SU-DHL-6 (cell line): Measurements from ENCODE around the gene DCLK1.

ENCODE experiments used
- EZH2phosphoT487 ChIP-seq: fragments of 200-600 bp; sonication (generic), shearing (Covaris generic); conservative IDR thresholded peaks from 2 replicates; pipeline ENCODE4 v1.6.1; 2018; ENCODE audit warnings: mild to moderate bottlenecking, antibody characterized with exemption, low read length, moderate library complexity, mixed read lengths
- TF ChIP-seq, protein P1 (sequence below): fragments of 200-600 bp; sonication (generic); IDR thresholded peaks from one replicate; pipeline ENCODE4 v1.5.1; 2017; ENCODE audit warnings: antibody characterized with exemption, mild to moderate bottlenecking, low read length, moderate library complexity; ENCODE audit not compliant: insufficient read depth, poor library complexity, severe bottlenecking

DNA sequence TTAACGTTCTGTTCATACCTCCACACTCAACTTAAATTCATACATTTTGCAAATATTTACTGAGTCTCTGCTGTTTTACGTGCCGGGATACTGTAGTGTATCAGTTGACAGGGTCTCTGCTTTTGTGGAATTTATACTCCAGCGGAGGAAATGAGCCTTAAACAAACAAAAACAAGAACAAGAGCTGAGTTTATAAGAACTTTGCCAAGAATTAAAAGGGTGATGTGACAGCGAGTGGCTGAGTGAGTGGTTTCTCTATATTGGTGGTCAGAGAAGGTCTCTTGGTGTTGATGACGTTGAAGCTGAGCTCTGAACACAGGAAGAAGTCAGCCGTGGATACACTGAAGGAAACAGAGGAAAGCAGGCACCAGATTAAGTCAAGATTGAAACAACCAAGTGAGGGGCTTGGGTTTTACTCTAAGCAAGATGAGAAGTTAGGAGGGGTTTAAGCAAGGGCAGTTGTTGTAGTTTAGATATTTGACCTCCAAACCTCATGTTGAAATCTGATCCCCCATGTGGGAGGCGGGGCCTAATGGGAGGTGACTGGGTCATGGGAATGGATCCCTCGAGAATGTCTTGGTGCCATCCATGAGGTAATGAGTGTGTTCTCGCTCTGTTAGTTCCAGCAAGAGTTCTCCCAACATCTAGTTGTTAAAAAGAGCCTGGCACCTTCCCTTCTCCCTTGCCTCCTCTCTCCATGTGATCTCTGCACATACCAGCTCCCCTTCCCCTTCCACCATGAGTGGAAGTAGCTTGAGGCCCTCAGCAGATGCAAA is 248.3 kb downstream of the DCLK1 start:
- TF ChIP-seq, protein P1, sequence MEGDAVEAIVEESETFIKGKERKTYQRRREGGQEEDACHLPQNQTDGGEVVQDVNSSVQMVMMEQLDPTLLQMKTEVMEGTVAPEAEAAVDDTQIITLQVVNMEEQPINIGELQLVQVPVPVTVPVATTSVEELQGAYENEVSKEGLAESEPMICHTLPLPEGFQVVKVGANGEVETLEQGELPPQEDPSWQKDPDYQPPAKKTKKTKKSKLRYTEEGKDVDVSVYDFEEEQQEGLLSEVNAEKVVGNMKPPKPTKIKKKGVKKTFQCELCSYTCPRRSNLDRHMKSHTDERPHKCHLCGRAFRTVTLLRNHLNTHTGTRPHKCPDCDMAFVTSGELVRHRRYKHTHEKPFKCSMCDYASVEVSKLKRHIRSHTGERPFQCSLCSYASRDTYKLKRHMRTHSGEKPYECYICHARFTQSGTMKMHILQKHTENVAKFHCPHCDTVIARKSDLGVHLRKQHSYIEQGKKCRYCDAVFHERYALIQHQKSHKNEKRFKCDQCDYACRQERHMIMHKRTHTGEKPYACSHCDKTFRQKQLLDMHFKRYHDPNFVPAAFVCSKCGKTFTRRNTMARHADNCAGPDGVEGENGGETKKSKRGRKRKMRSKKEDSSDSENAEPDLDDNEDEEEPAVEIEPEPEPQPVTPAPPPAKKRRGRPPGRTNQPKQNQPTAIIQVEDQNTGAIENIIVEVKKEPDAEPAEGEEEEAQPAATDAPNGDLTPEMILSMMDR: no peak
- no peak for TF ChIP-seq EZH2phosphoT487
